Stimulated activated CD4-positive, alpha-beta T cell treated with anti-CD3 and anti-CD28 coated beads, Interleukin-4, amount 100 ng/mL, for 1 hour (primary cell): ENCODE results near the gene OLA1.

Source experiments
- DNase-seq: peaks from one replicate; pipeline ENCODE4 v3.0.0-alpha.2; 2020

The OLA1 gene

DNA sequence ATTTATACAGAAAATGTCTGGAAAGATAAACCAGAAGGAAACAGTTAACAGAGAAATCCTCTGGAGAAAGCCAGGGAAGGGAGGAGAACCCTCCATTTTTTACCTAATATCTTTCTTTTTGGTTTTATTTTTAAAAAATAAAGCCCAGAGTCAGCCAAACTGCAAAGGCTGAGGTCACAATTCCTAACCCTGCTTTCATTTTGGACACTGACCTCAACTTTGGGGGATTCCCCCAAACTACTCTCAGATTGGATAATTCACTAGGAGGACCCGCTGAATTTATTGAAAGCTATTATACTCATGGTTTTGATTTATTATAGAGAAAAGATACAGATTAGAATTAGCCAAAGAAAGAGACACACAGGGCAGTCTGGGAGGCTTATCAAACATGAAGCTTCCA lies 189.9 kb downstream of the OLA1 start:
- DNase-seq: no peak

DNA sequence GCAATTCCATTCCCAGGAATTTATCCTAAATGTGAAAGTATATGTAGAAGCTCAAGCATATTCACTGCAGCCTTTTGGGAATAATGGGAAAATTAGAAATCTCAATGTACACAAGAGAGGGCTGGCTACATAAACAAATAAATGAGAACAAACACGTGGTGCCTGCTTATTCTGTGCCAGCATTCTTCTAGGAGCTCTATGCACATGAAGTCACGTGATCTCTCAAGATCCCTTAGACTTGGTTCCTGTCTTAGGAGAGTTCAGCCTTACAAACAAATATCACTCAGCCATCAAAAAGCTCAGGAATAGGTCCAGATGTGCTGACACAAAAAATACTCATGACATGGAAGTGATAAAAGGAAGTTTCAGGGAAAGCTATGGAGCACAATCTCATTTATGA lies 190.3 kb downstream of the OLA1 start:
- no peak for DNase-seq

DNA sequence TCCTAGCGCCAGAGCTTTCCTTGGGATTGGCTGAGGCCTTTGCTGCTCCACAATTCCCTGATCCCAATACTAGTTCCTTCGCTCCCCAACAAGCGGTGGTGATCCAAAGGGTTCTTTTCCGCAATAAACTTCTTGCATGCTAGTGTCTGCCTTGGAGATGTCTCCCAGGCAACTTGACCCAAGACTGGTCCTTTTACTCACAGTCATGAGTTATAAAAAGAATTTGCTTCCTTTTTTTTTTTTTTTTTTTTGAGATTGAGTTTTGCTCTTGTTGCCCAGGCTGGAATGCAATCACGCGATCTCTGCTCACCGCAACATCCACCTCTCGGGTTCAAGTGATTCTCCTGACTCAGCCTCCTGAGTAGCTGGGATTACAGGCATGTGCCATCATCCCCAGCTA lies 193.4 kb downstream of the OLA1 start:
- DNase-seq: no peak

DNA sequence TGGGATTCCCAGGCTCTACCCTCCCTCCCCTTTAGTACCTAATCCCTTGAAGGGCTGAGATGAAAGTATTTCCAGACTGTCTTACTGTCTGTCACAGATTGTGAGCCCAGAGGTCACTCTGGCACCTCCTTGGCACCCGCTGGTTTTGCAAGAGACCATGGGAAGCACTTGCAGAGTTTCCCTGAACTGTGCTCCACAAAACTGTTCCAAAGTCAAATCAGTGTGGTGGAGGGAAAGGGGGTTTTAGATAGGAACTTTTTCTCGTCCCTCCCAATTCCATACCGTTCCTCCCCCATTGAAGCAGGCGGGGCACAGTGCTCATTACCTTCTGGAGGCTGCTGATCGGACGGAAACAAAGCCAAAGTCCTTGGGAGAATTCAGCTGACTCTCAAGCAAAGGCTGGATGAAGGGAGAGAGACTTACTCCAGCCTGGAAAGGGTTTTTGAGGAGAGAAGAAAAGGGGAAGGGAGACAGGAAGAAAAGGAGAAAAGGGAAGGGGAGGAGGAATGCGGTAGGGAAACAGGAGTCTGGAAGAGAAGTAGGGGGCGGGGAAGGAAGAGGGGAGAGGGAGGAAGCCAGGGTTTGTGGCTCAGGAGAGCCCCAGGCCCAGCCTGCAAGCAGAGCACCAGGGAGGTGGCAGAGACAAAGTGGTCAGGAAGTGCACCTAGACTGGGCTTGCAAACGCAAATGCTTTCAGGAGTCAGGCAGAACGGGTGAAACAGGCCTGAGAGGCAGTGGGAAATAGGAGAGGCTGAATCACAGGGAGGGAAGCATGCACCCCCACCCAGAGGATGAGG lies 194.8 kb downstream of the OLA1 start:
- no peak for DNase-seq

DNA sequence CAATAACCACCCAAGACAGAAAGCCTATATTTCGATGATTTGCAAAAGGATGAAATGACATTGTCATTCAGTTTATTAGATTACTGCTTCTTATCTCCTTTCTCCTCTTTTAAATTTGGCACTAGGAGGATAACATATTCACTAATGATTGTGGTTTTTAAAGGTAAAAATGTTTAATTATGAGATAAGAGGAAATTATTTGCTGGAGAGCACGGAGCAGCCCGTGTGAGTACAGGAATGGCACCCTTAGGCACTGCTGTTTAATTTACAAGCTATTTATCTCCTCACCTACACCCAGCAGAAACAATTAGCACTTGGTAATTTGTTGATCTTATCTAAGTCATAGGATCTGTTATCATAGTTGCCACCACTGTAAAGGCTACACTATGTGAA lies 195.8 kb downstream of the OLA1 start:
- DNase-seq: no peak

DNA sequence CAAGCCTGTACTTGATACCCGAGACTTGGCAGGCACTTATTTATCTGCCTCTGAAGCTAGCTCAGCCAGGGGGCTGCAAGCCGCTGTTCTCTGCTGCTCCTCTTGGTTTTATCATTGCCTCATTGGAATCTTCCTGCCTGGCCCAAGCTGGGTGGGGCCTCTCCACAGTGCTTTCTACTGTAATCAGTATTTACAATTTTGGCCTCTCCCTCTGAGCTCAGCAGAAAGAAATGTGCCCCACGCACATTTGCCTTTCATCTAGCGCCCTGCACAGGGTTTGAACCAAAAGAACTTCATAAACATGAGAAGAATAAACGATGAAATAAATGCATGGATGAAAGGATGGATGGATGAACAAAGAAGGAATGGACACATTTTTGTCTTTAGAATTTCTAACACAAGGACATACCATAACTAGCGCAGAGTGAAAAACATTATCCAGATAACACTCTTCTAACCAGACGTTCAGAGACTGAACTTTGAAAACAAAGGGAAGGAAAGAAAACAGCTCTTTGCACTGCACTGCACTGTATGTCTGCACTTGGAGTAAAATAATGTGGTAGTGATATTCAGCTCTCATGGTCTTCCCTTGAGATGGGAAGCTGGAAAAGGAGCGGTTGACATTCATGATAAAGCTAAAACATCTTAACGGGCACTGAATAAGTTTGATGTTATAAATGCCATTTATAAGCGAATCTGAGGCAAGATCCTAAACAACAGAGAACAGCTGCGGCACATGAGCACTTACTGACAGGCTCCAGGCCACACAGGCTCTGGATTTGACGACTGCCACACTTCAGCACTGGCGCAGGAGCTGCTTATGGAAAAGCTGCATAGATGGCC lies 196.4 kb downstream of the OLA1 start:
- no peak for DNase-seq

DNA sequence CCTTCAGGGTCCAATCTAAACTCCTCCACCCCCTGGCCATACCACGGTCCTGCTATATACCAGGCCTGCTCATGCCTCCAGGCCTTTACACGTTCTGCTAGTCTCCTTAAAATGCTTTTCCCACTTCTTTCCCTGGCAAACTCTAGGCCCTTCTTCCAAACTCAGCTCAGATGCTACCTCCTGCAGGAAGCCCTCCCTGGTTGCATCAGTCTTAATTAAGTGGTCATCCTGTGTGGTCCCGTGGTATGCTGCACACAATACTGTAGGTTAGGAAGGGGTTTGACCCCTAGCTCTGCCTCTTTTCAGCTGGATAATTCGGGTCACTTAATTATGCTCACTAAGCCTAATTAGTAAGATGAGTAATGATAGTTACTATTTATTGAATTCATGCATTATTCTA lies 197.3 kb downstream of the OLA1 start:
- no peak for DNase-seq

DNA sequence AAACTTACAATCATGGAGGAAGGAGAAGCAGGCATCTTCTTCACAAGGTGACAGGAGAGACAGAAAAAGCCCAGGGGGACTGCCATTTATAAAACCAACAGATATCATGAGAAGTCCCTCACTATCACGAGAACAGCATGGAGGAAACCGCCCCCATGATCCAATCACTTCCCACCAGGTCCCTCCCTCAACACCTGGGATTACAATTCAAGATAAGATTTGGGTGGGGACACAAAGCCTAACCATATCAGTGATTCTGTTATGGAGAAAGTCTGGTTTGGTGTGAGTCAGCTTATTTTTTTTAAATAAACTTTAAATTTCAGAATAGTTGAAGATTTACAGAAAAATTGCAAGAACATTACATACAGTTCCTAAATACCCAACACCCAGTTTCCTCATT lies 198.4 kb downstream of the OLA1 start:
- DNase-seq: no peak

DNA sequence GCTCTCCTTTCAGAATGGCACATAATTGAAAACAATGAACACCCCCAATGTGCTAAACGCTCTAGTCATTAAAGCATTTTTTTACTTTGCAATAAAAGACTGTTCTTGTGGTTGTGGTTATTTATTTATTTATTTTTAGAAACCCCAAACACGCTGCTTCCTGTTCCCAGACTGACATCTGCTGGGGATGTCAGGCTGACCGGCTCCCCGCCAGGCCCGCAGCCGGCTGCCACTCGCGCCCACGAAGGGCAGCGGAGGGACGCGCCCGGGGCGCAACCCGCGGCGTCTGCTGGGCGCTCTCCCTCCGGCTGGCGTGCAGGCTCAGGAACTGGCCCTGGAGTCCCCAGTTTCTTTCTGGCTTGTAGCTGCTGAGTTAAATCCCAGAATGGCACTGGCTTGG lies 200.1 kb downstream of the OLA1 start:
- DNase-seq: no peak

DNA sequence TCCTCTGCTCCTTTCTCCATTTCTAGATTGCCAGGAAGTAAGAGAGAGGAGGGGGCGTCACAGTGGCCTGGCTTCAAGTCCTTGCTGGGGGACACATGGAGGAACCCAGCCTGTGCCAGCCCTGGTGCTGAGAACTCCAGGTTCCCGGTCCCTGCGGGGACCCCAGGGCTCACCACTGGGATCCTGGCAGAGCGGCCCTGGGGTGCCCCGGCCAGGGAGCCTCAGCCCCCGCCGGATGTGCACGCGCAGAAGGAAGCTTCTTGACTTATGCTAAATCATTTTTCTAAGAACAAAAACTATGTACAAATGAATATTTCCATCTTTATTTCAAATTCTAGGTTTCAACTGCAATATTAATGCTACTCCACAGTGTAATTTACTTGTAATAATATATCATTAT lies 200.6 kb downstream of the OLA1 start:
- no peak for DNase-seq

DNA sequence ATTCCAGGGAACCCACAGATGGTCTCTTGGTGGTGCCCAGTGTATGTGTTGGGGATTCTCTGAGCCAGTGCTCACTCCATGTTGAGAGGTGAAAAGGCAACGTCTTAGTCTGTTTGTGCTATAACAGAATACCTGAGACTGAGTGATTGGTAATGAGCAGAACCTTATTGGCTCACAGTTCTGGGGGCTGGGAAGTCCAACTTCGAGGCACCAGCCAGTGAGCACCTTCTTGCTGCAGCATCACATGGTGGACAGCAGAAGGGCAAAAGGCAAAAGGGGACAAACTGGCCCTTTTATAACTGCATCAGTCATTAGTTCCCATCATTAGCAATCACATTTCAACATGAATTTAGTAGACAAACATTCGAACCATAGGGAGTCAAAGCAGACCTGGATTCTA lies 202.2 kb downstream of the OLA1 start:
- DNase-seq: no peak

DNA sequence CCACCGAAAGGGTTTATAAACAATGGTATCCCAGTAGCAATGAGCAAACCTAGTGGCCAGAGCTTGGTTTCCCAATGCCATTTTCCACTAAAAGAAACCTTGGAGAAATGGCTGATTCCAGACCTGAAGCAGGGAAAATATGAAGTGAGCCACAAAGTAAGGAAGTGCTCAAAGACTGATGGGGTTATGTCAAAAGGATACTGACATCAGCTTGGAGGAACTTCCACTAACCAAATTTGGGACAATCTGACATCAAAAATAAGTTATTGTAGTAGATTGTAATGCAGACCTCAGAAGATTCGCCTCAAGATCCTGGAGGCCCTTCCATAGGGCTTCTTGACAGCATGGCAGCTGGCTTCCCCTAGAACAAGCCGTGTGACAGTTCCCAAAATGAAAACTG lies 203.8 kb downstream of the OLA1 start:
- DNase-seq: no peak

DNA sequence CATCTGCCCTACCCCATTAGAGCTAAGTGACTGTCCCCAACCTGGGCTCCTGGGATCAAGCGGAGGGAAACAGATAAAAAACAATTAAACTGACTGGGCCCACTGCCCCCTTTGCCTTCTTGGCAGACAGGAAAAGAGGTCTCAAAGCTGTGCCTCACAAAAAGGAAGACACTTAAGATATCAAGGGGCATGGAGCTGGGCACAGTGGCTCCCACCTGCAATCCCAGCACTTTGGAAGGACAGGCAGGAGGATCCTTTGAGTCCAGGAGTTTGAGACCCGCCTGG lies 208.0 kb downstream of the OLA1 start:
- no peak for DNase-seq

DNA sequence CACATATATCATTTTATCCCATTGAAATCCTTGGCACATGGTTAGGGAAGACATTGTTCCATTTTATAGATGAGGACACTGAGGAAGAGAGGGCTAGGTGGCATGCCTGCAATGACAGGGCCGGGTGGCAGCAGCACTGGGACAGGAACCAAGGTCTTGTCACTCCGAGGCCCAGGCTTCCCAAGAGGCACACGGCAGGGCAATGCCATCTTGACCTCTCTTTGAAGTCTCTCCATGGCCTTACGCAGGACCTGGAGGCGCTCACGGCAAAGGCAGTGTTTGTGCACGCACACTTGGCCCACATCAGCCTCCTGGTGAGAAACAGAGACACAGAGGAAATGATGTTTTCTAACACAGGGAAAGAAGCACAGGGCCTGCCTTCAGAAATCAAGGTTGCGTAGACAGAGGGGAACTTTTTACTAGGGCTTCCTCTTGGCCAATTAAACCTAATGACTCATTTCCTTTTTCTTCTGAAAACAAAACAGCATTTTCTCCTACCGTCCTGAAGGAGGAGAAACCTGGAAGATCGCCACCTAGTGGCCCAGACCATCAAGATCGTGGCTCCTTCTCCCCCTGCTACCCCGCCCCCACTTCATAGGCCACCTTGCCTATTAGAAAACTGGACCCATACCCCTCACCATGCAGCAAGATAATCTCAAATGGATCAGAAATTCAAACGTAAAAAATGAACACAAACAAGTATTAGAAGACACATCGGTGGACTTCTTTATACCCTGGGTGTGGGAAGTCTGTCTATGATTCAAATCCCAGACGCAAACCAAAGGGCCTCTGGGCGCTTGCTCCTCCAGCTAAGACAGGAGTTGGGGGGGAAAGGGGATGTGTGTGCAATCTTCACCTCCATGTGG lies 208.5 kb downstream of the OLA1 start:
- peak; percentile 84 for DNase-seq

DNA sequence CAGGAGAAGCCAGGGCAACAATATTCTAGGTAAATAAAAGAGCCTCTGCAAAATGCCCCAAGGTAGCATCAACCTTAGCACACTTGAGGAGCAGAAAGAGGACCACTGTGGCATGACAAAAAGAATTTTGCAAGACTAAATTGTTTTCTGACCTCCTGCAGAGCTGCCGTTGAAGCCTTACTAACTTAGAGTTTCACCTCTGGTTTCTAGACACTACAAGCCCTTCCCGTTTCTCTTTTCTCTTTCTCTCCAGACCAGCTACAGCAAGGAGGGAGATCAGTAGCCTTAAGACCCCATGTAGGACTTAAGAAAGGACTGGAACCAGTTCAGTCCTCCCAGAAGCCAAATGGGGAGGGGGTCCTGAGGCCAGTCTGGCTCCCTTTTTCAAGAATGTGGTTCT lies 209.9 kb downstream of the OLA1 start:
- no peak for DNase-seq

DNA sequence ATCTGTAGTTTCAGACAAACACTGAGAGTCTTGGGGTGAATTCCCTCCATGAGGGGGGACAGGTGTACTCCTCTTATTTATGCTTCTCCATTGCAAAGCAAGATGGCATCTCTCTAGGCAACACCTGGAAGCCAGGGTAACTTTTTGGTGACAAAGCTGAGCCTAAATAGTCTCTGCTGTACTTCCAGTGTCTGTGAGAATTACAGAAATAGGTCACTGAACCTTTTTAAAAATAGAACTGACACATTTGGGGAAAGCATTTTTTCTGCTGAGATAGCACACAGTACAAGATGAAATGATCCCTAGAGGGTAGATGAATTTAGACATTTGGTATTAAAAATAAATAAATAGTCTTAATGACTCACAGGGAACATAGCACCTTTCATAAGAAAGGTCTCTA lies 211.5 kb downstream of the OLA1 start:
- DNase-seq: no peak

DNA sequence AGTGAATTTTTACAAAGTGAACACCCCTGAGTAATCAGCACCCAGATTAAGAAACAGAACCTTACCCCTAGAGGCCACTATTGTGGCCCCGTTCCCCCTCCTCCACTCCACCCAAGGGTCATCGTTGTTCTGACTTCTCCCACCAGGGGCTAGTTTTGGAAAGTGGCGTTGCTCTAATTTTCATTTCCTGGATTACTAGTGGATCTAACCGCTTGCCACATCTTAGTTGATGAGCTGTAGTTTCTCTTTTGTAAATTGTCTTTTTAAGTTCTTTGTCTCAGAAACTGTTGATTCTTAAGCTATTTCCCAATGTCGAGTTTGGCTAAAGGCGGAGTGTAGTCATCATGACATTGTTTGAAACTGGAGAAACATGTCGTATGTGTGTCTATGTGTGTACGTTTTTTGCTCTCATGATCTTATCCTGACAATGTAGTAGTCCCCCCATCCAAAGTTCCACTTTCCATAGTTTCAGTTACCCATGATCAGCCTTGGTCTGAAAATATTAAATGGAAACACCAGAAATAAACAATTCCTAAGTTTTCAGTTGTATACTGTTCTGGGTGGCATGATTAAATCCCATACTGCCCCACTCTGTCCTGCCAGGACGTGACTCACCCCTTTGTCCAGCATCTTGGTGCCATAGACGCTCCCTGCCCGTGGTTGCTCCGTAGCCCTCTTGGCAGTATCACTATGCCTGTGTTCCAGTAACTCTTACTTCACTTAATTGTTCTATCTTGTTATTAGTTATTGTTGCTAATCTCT lies 212.2 kb downstream of the OLA1 start:
- no peak for DNase-seq

DNA sequence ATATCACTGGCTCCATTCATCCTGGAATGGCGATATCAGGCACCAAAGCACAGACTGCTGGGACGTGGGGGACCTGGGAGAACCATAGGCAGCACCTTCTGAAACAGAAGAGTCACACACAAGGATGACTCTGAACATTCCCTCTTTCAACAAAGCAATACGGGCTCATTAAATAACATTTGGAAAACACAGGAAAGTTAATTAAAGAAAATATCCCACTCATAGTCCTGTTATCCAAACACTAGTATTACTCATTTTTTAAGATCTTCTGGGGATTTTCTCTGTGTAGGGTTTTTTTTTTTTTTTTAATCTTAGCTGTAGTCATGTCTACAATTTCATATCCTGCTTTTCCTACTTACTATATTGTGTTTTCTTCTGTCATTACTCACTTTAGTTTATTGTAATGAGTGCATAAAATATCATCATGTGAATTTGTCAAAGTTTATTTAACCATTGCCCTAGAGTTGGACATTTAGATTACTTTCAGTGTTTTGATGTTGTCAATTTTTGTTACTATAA lies 213.2 kb downstream of the OLA1 start:
- no peak for DNase-seq

DNA sequence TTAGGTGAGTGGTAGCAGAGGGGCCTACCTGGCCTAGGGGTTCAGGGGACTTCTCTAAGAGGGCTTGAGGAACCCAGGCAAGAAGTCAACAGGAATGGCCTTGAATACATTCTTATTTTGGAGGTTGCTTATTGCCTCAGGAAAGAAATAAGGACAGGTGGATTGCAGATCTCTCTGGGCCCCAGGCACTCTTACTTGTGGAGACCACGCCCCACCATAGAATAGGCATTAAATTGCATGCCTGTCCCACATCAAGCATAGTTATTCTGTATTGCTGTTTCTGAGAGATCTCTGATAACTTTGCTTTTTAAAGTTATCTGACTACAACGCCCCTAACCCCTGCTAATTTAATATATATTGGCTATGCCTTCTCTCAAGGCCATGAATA lies 215.2 kb downstream of the OLA1 start:
- DNase-seq: no peak

DNA sequence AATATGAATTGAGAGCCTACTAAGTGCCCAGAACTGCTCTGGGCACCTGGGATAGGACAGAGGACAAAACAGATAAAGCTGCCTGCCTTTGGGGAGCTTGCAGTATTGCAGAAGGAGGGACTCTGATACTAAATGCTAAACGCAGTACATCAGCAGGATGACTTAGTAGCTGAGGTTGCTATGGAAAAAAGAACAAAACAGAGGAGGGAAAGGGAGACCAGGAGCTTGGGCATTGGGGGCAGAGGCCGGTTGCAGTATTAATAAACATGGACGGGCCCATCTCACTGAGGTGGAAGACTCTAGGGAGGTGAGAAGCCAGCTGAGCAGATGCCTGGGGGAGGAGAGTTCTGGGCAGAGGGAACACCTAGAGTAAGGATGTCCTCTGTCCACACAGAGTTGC lies 217.1 kb downstream of the OLA1 start:
- no peak for DNase-seq

DNA sequence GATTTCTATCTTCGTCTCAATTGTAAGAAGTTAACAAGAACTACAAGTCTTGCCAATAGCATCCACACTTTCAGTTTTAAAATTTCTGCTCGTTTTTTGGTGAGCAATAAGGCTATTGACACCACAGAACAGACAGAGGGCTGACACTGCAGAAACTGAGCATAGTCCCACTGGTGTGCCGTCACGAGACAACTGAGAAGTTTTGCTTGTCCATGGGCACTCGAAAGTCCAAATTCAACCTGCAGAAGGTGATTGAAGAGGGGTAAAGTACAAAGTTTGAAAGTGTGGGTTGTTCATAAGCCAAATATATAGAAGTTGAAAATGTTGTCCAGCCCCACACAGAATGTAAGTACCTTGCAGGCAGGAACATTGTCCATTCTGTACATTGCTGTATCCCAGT lies 219.4 kb downstream of the OLA1 start:
- DNase-seq: no peak

DNA sequence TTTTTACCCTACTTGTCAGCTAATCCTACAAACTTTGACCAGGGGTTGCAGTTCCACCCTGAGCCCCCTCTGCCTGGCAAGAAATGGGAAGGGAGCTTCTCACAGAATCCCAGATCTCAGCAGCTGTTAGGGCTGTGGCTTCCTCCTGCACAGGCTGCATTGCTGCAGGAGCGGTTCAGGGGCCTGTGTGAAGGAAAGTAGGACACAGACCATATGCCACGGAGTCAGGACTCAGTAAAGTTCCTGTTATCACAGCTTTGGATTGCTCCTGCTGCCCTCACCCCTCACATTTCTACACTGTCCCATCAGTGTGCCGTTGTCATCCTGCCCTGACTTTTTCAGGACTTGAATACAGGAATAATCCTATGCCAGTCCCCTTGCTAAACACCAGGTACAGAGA lies 220.4 kb downstream of the OLA1 start:
- no peak for DNase-seq
